NB4 (cell line): ENCODE data around the gene EPB41L5.
A peak's percentile ranks its signal among the peaks of the same experiment; 100 is the strongest.

ENCODE experiments used
- MYC ChIP-seq: IDR thresholded peaks from 2 replicates; pipeline ENCODE4 v1.6.1; 2011; ENCODE audit warnings: low read depth, low read length
- POLR2A ChIP-seq: IDR thresholded peaks from 2 replicates; pipeline ENCODE4 v1.6.1; 2011; ENCODE audit warnings: mild to moderate bottlenecking; ENCODE audit not compliant: insufficient read length; ENCODE audit errors: extremely low read depth
- TF ChIP-seq, protein P1 (sequence below): IDR thresholded peaks from one replicate; pipeline ENCODE4 v1.5.1; 2012; ENCODE audit warnings: low read depth, low read length

DNA sequence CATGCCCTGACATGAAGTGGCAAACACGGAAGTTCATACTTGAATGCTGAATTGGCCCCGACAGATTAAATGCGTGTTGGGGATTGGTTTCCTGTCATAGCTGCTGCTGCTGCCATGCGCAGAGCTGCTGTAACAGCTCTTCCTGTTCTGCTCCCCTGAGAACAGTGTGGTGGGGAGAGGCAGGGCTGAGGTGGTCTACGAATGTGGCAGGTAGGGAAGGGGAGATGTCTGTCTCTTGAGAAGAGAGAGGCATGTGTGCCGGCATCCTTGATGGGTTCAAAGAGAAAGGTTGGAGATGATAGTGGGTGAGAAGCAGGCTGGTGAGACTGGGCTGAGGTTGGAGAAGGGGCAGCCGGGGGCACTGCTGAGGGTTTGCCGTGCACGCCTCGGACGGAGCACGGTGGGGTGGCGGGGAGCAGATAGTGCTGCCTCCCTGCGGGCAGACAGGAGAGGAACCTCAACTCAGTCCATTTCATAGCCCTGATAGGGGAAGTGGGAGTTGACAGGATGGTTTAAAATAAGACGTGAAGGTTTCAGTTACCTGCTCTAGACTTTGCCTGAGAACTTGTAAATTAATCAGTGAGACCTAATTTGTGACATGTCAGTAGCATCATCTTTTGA lies 164.2 kb downstream of the EPB41L5 start:
- TF ChIP-seq, protein P1, sequence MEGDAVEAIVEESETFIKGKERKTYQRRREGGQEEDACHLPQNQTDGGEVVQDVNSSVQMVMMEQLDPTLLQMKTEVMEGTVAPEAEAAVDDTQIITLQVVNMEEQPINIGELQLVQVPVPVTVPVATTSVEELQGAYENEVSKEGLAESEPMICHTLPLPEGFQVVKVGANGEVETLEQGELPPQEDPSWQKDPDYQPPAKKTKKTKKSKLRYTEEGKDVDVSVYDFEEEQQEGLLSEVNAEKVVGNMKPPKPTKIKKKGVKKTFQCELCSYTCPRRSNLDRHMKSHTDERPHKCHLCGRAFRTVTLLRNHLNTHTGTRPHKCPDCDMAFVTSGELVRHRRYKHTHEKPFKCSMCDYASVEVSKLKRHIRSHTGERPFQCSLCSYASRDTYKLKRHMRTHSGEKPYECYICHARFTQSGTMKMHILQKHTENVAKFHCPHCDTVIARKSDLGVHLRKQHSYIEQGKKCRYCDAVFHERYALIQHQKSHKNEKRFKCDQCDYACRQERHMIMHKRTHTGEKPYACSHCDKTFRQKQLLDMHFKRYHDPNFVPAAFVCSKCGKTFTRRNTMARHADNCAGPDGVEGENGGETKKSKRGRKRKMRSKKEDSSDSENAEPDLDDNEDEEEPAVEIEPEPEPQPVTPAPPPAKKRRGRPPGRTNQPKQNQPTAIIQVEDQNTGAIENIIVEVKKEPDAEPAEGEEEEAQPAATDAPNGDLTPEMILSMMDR, result peak; percentile 66
- TF ChIP-seq POLR2A (peak; percentile 50), MYC (peak; percentile 63)
